ENCODE data around the gene LIM2.
"Not testable (repeated sequence)": the region's sequence is repeated elsewhere in the genome, so short reads cannot be mapped to it uniquely, and the experiment has no call there.

The LIM2 gene, protein sequence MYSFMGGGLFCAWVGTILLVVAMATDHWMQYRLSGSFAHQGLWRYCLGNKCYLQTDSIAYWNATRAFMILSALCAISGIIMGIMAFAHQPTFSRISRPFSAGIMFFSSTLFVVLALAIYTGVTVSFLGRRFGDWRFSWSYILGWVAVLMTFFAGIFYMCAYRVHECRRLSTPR

DNA sequence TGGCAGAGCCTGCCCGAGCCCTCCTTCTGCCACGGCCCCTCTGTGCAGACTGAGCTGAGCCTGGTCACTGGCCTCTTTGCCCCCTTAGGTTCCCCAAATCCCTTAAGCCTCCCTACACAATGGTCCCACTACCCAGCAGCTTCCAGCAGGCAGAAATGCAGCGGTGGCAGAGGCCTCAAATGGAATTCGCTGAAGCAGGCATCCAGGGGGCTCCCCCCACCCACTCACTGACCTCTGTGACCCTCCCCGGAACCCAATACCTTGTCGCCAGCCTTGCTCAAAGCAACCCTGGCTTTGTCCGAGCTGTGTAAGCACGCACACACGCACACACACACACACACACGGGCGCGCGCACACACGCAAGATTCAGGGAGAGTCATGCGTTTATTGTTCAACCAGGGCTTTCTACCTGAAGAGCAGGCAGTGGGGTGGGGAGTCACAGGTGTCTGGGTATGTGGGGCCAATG is at the start of gene LIM2:
TSS of gene LIM2 (minus strand) at position 51 of the 466 bp plus-strand sequence. CDS start 531 bp downstream, outside the sequence.
- no peak for DNase-seq

- no peak for DNase-seq
Observed at GRCh38 chr19:51434456-51434855, 46.7 kb upstream of the LIM2 start.

DNA sequence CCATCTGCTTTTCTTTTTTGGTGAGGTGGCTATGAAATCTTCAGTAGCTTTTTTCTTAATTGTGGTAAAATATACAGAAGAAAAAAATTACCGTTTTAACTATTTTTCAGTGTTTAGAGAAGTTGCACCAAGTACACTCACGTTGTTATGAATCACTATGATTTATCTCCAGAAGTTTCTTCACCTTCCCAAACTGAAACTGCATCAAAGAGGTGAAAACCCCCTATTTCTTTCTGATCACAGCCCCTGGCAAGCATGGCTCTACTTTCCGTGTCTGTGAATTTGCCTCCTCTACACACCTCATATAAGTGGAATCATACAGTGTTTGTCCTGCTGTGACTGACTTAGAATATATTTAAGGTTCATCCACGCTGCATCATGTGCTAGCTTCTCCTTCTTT is 45.3 kb upstream of the LIM2 start:
- DNase-seq, result no peak

GRCh38 chr19:51431124-51431523 is 43.4 kb upstream of the LIM2 start:
- no peak for DNase-seq

DNA sequence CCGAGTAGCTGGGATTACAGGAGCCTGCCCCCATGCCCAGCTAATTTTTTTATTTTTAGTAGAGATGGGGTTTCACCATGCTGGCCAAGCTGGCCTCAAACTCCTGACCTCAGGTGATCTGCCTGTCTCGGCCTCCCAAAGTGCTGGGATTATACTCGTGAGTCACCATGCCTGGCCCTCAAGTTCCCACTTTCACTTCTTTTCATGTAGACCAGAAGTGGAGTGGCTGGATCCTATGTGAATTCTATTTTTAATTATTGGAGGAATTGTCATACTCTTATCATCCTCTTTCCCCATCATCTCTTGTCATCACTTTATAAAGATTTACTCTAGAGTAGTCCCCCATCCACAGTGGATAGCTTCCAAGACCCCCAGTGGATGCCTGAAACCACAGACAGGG is 42.4 kb upstream of the LIM2 start:
- DNase-seq, result no peak

DNA sequence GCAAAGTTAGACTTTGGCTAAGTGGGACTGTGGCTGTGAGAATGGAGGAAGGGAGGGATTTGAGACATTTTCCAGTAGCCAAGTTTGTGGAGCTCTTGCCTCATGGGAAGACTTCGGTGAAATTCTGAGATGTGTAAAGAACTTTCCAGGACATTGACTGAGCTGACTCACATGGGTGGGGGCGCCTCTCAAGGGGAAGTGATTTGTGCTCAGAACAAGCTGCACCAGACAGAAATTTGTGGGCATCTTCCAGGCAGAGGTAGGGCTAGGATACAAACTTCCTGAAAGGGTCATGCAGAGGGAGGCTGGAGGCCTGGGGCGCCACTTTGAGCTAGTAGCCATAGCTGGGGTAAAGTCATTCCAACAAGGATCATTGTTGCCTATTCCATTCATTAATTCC is 39.4 kb upstream of the LIM2 start:
- no peak for DNase-seq

- DNase-seq, result peak; percentile 96
Observed at GRCh38 chr19:51422053-51422448, 34.3 kb upstream of the LIM2 start.

DNA sequence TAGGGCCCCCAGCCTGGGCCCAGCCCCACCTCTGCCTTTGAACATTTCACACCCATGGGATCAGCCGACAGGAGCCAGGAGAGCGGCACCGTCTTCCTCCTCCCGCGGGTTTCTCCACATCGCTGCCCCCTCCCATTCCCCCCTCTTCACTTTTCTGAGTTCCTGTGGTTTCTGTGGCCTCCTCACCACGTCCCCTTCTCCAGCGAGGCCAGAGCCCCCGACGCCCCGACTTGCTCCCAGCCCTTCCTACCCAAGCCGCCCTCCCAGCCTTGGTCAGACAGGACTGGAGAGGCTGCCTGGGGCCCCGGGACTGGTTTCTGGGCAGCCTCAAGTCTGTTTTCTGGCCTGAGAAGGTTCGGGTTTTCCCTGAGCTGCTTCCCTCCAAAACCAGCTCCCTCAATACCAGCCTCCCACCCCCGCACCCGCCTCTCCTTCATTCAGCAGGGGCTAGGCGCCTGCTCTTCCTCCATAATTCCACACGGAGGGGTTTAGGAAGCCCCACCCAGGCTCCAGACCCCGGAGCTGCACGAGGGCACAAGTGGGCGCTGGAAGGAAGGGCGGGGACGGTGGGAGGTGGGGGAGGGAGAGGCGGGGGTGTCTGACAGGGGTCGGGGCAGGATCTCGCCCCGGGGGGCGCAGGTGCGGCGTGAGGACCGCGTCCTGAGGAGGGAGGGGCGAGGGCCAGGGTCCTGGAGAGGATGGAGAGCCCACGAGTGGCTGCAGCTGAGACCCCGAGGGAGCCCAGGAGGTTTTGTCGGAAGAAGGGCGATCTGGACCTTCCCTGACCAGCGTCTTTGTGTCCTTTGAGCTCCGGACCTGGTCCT is 33.7 kb upstream of the LIM2 start:
- no peak for DNase-seq

- DNase-seq, result not testable (repeated sequence)
Observed at GRCh38 chr19:51420511-51420910, 32.7 kb upstream of the LIM2 start.

DNA sequence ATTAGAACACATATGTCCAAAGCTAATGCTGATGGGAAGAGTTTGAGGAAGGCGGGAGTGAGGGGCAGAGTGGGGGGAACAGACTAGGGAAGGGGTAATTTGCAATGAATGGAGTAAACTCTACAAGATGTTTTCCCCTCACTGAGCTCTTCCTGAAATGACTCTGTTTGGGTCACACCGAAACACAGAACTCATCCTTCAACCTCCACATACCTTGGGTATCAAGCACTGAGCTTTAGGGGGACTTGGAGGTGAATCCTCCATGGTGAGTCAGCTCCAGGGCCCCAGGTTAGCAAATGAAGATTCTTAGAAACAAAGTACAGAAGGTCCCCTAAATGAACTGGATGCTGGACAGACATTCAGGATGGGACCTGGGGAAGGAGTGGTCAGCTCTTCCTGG is 30.9 kb upstream of the LIM2 start:
- no peak for DNase-seq

DNA sequence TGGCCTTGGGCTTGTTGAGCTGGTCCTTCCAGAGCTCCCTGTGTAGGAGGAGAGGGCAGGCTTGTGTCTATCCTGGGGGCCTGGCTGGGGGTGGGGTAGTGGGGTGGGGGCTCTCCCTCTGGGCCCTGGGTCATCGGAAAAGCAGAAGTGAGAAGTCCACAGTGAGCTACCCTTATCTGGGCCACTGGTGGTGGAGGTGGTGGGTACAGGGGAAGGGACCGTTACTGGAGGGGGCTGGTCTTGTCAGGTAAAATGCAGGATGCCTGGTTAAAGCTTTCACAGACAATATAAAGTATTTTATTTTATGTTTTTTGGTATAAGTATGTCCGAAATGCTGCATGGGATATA is 30.0 kb upstream of the LIM2 start:
- DNase-seq, result peak; percentile 92

GRCh38 chr19:51417107-51417809 is 29.5 kb upstream of the LIM2 start, which contains the start of gene SIGLEC10:
TSS of gene SIGLEC10 (minus strand) at chr19:51417642. CDS start at chr19:51417581, 61 bp downstream.
- peak; percentile 93 for DNase-seq

- DNase-seq, result not testable (repeated sequence)
Observed at GRCh38 chr19:51416422-51416821, 28.6 kb upstream of the LIM2 start.

- DNase-seq, result no peak
Observed at GRCh38 chr19:51415187-51415586, 27.4 kb upstream of the LIM2 start.

GRCh38 chr19:51410950-51411748 is 23.4 kb upstream of the LIM2 start:
- no peak for DNase-seq

DNA sequence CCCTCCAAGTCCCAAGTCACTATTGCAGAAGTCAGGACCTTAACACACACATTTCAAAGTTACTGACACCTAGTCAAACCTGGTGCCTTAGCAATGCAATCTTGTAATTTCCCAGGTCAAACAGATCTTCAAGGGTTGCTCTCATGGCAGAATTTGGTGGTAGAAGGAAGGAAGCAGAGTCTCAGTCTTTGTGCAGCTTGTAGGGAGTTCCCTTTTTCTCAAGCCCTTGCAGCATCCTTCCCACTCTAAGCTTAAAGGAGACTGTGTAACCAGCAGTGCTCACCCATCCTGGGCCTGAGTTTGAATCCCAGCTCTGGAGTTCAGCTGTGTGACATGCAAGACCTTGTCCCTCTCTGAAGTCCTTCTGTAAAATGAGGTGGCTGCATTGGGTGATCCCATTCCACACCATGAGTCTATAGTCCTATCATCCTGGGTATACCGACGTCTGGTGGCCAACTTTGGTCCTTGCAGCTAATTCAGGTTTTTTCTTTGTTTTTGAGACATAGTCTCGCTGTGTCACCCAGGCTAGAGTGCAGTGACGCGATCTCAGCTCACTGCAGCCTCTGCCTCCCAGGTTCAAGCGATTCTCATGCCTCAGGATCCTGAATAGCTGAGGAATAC is 19.8 kb upstream of the LIM2 start:
- peak; percentile 83 for DNase-seq

- no peak for DNase-seq
Observed at GRCh38 chr19:51402117-51402516, 14.3 kb upstream of the LIM2 start.

DNA sequence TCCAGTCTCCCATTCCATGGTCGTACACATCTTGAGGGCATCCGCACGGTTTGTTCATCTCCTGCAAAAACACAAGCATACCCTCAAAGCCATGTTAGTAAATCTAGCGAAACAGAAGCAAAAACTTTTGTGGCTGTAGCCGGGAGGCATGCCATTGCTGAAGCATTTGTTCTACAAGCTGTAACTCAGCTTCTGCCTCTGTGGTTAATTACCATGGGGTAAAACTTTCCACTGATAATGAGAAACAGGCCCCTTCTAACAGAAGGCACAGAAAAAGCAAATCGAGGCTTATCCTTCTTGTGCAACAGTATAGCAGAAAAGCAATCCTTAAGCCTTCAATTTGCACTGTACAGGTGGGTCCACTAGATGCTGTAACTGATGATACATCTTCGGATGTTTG is 12.2 kb upstream of the LIM2 start:
- not testable (repeated sequence) for DNase-seq

DNA sequence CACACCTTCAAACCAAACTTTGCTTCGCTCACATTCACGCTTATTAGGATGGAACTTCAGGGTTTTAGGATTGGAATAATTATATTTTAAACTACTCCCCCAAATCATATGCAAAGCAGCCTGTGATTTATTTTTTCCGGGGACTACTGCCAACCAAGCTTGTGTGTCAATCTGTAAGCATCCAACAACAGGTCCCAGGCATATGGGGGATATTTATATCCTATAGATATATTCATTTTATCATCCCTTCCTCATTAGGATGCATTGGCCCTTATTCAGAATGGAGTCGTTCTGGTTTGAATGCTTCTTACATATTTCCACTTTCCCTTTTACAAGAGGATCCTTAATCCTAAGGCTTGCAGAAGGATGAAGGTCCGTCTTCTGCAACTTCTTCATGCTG is 11.5 kb upstream of the LIM2 start:
- DNase-seq, result no peak

DNA sequence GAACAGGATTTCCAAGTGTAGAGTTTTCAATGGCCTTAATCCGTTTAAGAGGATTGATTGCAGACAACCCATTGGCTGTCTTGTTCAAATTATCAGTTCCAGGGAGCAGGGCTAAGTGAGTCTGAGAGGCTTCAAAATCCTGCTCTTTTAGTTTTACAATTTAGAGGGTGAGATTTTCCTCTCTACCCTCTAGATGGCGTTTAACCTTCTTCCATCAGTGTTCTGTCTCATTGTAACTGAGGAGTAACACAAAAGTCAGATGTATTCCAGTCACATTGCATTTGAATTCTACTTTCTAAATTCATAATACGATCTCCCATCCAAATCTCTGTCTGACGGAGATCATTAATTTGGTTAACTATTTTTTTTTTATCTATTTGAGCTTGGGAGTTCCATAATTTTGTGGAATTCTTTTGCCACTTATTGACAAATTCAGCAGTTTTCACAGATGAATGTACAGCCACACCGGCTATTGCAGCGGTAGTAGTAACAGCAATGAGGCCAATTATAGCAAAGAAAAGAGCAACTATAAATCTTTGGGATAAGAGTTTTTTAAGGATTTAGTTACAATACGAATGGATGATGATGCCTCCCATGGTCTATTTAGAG is 10.4 kb upstream of the LIM2 start:
- DNase-seq, result peak; percentile 74

- not testable (repeated sequence) for DNase-seq
Observed at GRCh38 chr19:51397453-51397852, 9.7 kb upstream of the LIM2 start.

- no peak for DNase-seq
Observed at GRCh38 chr19:51396175-51396574, 8.4 kb upstream of the LIM2 start.
